NCI-H128 (cell line): ENCODE data around the gene PTPRN2.
"Not testable (repeated sequence)": the region's sequence is repeated elsewhere in the genome, so short reads cannot be mapped to it uniquely, and the experiment has no call there.

Experiments used
- DNase-seq: peaks from one replicate; lab custom pipeline; 2025; ENCODE audit not compliant: unreplicated experiment; lab: John Stamatoyannopoulos, UW

PTPRN2 gene

GRCh38 chr7:158587162-158588084, at the start of gene PTPRN2:
Gene PTPRN2 (minus strand): TSS chr7:158587823.
- no peak for DNase-seq

DNA sequence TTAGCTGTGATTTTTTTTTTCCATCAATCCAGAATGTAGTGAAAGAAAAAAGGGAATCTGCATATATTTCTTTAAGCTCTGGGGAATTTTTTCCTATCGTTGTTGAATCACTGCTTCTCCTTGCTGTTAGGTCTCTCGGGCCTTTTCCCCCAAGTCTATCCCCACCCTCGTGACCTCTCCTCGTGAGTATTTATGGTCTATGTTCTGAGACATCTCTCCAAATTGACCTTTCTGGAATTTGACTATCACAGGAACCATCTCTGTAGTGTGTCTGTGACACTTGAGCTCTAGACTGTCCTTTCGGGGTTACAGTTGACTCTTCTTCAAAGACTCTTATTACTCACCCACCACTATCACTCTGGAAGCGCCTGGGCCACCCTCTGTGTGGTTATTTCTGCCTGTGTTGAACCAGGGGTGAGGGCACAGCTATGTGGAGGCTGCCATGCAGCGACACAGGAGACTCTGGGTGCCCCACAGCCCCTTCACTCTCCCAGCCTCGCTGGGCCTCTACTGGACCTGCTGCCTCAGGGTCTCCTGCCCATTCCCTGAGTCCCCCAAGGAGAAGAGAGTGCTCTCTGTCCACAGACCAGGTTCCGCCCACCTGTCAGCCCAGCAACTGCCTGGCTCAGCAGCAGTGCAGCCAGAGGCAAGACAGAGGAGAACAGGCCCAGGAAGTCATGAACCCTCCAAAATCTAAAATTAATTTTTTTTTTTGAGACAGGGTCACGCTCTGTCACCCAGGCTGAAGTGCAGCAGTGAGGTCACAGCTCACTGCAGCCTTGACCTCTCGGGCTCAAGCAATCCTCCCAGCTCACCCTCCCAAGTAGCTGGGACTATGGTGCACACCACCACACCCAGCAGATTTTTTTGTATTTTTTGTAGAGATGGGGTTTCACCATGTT, 45.7 kb upstream of the PTPRN2 start:
- no peak for DNase-seq

GRCh38 chr7:158631574-158632195, 44.1 kb upstream of the PTPRN2 start:
- DNase-seq: no peak

- DNase-seq: not testable (repeated sequence)
Observed at GRCh38 chr7:158626289-158626688, 38.7 kb upstream of the PTPRN2 start.

DNA sequence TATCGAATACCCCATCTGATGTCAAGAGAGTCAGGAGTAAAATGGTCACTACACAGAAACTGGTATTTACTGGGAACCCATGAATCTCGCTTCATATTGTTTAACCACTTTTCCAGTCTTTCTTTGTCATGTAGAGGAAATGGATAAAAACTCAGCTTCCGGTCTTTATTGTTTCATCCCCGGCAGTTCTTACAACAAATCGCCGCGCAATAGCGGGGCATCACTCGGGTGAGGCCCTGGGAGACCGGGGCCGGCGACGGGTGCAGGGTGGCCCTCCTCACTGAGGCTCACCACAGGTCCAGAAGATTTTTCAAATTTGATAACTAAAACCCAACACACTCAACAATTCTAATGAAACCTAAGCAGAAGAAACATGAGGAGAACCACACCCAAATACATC, 35.6 kb upstream of the PTPRN2 start:
- no peak for DNase-seq

- no peak for DNase-seq
Observed at GRCh38 chr7:158620839-158621441, 33.3 kb upstream of the PTPRN2 start.

DNA sequence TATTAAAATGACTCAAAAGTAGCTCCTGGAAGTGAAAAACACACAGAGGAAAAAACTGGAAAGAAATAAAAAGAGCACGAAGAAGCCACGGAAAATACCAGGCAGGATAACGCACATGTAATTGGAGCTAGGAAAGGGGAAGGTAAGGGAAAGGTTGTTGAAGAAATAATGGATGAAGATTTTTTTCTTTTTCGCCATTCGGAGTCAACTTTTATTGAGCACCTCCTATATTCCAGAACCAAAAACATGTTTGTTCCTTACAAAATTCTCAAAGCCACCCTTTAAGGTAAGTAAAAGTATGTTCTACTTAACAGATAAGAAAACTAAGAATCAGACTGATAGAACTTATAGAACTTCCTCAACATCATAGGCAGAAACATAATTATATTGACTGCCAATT, 32.8 kb upstream of the PTPRN2 start:
- no peak for DNase-seq

- no peak for DNase-seq
Observed at GRCh38 chr7:158618745-158619140, 31.1 kb upstream of the PTPRN2 start.

GRCh38 chr7:158617737-158618128, 30.1 kb upstream of the PTPRN2 start:
- no peak for DNase-seq

GRCh38 chr7:158616050-158616449, 28.4 kb upstream of the PTPRN2 start:
- DNase-seq: no peak

- no peak for DNase-seq
Observed at GRCh38 chr7:158614700-158615099, 27.1 kb upstream of the PTPRN2 start.

DNA sequence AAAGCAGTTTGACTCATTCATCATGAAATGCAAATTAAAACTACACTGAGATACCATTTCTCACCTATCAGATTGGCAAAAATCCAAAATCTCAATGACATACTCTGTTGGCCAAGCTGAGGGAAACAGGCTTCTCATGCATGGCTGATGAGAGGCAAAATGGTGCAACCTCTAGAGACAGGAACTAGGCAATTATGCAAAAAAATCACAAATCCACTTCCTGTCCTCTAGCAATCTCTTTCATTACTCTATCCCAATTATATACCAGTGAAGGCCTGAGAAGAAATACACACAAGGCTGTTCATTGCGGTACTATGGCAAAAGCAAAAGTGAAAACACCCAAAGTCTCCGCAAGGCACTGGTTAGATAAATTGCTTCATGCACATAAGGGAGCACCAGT, 25.9 kb upstream of the PTPRN2 start:
- DNase-seq: no peak

DNA sequence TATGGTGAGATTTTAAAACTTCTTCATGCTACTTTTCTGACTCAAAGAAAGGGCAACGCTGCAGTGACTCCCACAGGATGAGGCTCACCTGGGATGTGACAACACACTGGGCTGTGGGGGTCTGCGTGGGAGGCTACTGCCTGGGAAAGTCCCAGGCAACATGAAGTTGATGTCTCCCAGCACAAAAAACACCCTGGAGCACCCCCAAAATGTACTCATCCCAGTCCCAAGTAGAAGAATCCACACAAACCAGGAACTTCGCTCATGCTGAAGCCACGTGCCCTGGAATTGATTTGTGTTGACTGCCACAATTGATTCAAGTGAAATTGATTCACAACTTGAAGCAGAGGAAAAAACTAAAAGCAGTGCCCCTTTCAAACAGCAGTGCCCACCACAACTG, 24.9 kb upstream of the PTPRN2 start:
- no peak for DNase-seq

GRCh38 chr7:158611541-158611940, 23.9 kb upstream of the PTPRN2 start:
- DNase-seq: no peak

GRCh38 chr7:158609313-158609974, 21.8 kb upstream of the PTPRN2 start:
- no peak for DNase-seq

- DNase-seq: no peak
Observed at GRCh38 chr7:158607563-158607962, 19.9 kb upstream of the PTPRN2 start.

DNA sequence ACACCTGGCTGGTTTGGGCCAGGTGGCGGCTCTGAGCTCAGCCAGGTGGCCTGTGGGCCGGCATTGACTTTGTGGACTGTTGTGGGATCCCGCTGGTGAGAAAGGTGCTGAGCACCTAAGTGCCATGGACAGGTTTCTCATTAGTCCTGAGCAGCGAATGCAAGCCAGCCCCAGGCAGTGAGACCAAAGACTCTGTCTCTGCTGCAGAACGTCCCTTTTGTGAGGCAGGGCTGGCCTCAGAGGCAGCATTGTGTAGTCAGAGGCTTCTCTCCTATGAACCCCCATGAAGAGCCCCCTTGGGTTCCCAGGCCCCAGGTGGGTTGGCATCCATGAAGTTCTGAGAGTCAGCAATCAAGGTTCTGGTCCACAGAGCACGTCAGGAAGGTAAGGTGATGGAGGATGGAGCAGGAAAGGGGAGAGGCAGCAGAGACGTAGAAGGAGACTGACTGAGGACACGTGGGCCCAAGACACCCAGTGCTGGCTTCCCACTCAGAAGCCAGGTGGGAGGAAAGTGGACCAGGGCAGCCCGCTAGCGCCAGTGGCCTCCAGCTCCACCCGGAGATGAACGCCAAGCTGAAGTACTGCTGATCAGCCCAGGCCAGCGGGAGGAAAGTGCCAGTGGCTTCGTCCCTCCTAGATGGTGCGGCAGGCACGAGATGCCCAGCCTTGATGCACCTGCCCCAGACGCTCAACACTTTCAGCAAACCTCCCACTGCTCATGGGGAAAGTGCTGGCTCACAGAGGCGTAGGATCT, 19.2 kb upstream of the PTPRN2 start:
- DNase-seq: no peak

DNA sequence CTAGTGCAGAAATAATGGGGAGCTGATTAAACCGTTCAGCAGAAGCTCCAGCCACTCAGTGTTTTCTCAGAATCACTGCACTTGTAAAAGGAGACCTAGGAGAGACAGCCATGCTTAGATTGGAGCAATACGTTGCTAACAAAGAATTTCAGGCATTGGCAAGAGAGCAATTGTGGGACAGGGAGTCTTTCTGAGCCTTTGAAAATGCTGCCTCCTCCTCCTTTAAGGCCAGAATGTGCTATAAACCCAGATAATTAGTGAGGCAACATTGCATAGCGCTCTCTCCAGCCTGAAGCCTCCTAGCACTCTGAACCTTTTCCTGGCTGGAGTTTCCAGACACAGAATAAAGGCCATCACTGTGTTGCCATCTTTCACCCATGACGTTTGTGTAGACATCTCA, 18.5 kb upstream of the PTPRN2 start:
- no peak for DNase-seq

GRCh38 chr7:158603773-158604755, 16.4 kb upstream of the PTPRN2 start:
- DNase-seq: no peak
